HG02938 (cell line): ENCODE results near the gene SRPRB.
"Not testable (repeated sequence)": the region's sequence is repeated elsewhere in the genome, so short reads cannot be mapped to it uniquely, and the experiment has no call there.

Experiments used
- ATAC-seq: cut with Tn5 transposase; IDR thresholded peaks from one replicate; pipeline ENCODE4 v1.9.1; 2021; ENCODE audit warnings: mild to moderate bottlenecking, moderate library complexity; ENCODE audit not compliant: unreplicated experiment

The SRPRB gene

DNA sequence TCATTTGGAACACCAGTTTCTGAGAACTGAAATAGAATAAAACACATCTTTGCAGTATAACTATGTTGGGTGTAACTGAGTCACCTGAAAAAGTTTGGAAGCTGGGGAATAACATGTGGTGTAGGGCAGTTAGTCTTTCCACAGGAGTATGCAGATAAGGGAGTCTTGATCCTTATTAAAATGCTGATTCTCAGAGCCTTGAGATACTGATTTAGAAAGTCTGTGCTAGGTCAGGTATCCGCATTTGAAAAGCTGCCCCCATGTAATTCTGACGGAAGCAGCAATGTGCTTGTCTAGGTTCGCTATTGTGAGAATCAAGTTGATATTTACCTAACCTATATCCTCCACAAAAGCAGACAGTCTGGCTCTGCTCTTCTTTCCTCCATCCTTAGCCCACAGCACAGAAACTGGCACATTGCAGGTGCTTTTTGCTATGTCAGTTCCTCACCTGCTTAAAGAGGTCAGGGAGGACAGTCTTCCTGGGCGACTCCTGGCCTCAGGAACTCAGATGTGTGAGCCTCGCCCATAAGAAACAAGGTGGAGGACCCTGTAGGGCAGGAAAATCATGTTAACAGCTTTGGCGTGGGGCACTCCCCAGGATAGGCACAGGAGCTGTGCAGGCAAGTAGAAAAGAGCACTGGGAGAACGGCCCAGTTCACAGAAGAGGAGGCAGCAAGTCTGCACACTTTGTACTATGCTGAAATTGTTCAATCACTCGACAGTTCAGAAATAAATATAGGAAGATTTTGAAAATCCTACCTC lies 27.6 kb upstream of the SRPRB start:
- no peak for ATAC-seq

DNA sequence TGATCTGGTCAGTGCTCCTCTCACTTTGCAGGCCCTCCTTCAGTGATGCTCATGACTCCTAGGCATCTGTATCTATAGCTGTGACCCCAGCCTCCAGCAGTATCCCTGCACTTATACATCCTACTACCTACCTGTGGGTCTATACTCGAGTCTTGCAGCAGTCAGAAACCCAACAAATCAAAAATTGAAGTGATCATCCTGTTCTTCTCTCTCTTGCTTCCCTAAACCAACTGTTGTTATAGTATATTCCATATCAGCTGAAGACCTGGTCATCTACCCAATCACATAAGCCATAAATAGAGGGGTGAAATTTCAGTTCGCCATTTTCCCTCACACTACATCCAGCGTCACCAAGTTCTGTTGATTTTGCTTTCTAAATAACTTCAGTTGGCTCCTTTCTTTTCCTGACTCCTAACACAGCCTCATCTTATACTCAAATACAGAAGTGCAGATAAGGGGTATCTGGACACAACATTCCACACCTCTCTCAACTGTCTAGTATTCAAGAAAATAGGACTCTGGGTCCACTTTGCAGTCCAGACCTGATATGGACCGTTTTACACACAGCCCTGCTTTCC lies 25.9 kb upstream of the SRPRB start:
- no peak for ATAC-seq

DNA sequence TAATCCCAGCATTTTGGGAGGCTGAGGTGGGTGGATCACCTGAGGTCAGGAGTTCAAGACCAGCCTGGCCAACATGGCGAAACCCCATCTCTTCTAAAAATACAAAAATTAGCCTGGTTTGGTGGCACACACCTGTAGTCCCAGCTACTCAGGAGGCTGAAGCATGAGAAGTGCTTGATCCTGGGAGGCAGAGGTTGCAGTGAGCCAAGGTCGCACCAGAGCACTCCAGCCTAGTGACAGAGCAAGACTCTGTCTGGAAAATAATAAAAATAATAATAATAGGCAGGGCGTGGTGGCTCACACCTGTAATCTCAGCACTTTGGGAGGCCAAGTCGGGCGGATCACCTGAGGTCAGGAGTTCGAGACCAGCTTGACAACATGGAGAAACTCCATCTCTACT lies 24.9 kb upstream of the SRPRB start:
- not testable (repeated sequence) for ATAC-seq

DNA sequence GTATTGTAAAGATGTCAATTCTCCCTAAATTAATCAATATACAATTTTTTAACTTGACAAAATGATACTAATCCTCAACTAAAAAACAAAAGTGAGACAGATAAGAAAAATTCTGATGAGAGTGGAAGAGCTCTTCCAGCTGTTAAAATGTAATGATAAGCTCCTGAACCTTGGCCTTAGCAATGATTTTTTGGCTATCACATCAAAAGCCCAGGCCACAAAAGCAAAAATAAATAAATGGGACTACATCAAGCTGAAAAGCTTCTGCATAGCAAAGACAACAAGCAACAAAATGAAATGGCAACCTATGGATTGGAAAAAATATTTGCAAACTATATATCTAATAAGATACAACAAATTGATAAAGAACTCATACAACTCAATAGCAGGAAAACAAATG lies 24.0 kb upstream of the SRPRB start:
- no peak for ATAC-seq

DNA sequence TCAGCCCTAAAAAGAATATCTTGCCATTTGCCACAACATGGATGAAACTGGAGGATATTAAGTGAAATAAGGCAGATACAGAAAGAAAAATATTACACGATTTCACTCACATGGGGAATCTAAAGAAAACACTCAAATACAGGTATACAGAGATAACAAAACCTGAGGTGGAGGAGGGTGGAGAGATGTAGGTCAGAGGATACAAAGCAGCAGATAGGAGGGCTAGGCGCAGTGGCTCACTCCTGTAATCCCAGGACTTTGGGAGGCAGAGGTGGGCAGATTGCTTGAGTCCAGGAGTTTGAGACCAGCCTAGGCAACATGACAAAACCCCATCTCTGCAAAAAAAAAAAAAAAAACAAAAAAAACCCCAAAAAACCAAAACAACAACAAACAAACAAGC lies 23.2 kb upstream of the SRPRB start:
- no peak for ATAC-seq

DNA sequence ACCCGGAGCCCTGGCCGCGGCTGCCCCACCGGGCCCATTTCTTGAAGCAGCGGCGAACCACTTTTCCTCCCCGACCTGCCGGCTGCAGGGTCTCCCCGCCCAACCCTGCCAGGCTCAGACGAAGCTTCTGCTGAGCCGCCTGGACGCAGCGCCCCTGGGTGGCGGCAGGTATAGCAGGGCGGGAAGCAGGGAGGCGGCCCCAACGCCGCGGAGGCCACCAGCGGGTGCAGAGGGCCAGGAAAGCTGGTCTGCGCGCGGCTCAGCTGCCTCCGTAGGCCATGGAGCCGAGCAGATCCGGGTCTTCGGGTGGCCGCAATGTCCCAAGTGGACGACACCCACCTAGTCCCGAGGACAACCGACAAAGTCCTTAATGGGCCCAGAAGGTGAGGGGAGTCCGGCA lies 21.9 kb upstream of the SRPRB start:
- ATAC-seq = no peak

DNA sequence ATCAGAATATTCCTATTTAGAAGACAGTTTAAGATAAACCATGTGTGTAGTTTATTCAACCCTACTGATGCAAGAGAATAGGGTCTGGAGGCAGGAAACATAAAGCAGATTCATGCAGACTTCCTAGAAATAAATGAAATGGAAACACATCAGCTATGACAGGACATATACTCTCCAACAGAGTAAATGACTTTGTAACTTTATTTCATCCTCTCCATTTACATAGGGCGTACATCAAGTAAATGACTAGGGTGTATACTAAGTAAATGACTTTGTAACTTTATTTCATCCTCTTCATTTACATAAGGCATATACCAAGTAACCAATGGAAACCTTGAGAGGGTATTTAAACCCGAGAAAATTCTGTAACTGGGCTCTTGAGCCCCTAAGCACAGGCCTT lies 17.6 kb upstream of the SRPRB start:
- no peak for ATAC-seq

DNA sequence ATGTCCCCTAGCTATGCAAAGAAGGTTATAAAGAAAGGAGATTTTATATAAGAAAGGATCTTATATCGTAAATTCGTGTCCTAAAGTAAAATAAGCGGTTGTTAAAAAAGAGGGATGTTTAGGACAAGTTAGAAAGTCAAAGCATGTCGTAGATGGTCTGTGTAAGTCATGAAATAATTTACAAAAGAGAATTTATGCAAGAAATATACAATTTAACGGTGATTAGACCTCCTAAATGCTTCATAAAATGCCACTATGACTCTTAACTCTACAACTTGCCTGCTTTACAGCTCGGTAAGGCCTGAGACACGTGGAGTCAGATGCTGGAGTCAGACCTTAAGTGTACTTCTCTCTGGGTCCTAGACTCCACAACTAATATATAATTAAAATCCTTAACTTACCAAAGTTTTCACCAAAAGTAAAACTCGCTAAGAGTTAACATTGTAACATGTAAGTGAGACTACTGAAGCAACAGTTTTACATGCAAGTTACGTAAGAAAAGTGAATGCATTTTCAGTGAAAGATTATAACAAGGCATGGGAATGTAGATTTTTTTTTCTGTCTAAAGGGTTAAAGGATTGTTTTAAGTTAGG lies 13.3 kb upstream of the SRPRB start:
- ATAC-seq = no peak

DNA sequence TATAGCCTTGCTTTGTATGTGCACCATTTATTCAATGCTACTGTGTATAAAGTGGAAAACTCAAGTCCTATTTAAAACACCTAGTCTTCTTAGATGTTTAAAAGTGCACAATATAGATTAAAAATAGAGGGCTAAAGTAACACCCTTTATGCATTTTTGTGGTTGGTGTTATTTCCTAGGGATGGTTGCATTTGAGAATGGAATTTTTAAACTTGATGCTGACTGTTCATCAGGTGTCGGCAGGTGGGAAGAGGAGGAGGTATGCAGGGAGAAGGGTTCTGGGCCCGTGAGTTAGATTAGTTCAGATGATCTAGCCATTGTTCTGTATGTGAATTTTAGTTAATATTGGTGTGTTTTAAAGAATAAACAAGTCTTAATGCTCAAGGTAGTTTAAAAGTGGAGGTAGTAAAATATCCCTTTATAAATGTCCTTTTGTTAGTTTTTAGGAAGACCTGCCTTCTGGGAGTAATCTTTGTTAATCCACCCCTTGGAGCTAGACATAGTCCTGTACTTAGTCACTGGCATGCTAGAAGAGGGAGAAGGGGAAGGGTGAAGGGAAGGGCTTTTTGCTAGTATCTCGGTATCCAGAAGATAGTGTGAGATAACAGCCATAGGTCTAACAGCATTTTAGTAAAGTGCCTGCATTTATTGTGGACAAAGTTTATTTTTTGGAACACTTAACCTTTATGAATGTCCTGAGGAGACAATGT lies 8.1 kb upstream of the SRPRB start:
- ATAC-seq = no peak

DNA sequence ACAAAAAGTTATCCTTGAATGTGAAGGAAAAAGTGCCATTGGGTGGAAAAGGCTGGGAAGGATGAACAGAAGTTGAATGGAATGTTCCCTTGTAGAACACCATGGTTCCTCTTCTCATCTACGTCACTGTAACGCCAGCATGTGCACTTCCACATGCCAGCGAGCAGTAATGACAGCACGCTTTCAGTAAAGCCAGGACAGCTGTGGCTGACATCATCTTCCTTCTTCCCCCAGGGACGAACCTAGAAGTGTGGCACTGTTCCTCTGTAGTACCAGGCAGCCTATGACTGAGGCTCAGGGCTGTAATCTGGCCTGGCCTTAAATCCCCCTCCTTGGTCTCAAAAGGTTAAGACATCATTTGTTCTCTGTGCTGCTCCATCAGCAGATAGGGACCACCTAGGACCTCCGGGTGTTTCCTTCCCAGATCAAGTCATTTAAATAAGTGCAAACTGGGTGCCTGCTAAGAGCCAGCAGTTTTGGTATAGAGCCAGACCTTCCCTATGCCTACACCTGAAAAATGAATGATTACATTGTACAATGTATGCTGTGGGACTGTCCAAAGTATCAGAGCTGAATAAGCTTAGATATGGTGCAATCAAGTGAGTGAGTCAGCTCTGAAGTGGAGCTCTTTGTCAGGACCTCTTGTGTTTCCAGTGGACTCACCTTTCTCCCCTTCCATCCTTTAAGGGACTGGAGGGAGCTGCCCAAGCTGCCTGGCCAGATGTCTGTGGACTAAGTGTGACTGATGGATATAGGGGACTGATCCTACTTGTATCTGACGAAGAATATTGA lies 5.6 kb upstream of the SRPRB start:
- no peak for ATAC-seq

DNA sequence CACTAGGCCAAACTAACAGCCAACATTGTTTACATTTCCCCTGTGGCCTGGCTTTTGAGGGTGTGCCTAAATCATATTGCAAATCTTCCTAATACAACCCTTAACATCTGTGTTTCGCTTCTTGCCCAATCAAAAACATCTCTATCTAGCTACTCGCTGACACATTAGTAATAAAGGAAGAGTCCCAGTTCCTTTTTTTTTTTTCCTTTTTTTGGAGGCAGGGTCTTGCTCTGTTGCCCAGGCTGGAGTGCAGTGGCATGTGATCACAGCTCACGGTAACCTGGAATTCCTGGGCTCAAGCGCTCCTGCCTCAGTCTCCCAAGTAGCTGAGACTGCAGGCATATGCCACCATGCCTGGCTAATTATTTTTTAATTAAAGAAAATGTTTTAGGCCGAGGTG lies 2.1 kb upstream of the SRPRB start:
- no peak for ATAC-seq

DNA sequence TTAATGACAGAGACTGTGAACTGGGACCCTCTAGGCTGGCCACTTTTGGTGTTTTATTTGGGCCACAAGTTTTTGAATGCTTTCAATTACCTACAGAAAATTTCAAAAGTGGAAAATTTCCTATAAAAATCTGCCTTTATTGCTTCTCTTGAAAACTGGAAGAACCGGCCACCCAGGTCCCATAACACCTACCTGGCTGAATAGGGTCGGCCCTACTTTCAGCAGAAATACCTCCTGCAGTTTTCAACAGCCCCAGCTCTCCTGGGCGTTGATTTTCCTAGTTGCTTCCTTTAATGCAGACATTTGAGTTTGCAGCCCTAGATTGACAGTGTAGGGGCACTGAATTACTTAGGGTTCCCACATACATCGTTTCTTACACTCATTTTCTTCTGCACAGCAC lies 719 bp upstream of the SRPRB start:
- ATAC-seq = no peak

DNA sequence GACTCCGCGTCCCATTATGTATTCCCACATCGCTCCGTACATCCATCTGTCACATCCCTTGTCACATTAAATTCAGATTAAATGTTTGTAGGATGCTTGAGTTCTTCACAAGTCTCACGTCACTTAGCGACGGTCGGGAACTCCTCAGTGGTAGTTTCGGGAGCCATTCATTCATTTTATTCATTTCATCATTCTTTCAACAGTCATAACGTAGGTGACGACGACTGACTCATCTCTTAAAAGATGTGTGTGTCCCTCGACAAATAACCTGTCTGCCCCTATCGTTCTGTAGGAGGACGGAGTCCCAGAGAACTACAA lies 272 bp upstream of the SRPRB start:
- ATAC-seq = no peak

DNA sequence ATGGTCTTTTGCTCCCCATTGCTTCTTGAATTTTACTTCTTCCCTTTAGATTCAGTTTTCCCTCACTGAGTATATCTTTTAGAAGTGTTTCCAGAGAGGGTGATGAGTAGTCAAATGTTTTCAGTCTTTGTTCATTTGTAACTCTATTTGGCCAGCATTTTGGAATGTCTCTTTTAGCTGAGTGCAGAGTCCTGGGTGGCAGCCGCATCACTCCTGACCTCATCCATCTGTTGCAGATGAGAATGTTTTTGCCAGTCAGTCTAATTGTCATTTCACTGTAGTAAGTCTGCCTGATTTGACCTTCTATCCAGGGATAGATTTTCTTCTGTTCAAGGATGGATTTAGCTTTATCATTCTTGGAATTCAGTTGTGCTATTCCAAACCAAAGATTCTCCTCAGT lies 7.3 kb downstream of the SRPRB start:
- ATAC-seq = no peak

DNA sequence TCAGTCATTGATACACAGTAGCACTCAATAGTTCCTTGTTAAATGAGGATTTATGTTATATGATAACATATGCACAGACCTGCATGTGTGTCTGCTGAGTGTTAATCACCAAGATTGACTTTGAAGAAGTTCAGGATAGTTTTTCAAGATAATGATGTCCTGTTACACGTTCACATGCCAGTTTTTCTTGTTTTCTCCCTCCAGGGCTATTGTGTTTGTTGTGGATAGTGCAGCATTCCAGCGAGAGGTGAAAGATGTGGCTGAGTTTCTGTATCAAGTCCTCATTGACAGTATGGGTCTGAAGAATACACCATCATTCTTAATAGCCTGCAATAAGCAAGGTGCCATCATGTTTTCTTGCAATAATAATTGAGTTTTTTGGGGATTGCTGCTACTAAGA lies 9.8 kb downstream of the SRPRB start:
- no peak for ATAC-seq

DNA sequence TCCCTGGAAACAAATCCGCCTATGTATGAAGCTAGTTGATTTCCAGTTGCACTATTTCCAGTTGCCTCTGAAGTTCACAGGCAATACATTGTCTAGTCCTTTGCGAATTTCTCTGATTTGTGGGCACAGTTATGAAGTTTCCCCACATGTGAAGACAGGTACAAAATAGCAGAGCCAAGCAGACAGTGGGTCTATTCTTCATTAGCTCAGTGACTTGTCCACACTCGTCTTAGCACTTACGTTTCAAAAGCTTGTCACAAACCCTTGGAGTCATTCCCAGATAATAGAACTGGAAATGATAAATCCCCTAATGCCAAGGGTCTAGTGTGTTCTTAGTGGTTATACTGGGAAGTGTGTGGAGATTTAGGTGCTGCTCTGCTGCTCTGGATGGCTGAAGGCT lies 14.5 kb downstream of the SRPRB start:
- no peak for ATAC-seq

DNA sequence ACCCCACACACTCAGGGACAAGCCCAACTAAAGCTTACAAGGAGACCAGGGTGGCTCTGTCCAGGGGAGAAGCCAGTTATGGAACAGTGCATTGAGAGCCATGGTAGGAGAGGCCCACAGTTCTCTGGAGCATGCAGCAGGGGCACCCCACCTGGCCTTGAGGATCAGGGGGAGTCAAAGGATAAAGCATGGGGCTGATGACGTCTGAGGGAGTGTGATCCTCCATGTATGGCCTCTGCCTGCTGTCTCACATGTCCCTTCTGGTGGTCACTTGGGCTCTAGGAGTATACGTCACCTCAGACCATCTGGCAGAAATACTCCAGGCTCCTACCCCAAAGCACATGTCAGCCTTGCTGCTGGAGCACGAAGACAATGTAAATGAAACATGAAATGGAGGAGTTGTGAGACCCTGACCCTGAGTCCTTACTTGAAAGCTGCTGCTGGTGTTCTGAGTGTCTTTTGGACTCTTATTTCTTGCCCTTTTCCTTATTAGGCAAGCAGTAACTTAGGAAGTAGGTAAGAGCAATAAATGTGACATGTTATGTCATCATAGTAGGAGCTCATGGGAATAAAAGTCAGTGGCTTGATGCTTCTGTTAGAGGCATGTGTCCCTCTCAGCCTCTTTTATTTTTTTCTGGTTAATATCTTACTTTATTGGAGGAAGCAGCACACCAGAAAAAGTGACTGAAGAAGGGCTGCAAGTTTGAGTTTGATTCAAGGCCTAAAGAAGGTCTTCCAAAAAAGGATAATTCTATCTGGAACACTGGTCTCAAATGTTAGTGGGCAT lies 15.5 kb downstream of the SRPRB start:
- ATAC-seq = no peak

DNA sequence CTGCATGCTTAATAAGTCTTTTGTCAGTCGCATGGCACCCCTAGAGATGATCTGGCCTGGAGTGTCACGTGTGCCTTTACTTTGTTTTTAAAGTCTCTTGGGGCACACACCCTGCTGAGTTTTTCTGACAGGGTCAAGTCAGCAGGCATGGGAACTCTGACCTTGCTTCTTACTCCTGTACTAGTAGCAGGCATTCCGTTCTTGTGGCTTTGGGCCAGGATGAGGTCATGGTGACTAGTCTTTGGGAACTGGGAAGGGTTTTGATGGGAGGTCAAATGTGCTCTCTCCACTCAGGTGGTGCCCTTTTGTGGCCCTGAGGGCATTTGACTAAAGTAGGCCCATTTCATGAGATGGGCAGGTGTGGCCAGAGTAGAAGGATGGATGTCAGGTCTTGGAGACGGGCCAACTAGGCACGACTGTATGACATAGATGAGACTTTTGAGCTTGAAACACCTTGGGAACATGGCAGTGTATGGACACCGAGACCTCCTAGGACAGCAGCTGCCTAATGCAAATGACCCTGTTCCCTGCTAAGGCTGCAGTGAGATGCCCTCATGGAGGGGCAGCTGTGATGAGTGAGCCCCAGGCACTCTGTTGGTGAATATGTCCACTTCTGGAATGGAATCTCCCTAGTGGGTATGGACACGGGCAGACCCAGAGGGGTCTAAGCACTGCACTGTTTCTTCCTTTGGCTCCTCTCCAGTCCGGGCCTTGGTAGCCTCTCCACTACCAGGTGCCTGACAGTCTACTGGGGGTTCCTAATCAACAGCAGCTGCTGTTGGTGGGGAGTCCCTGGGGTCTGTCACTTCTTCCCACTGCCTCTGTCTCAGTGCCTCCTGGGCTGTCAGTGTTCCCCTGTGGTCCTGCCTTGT lies 16.4 kb downstream of the SRPRB start:
- ATAC-seq = no peak

DNA sequence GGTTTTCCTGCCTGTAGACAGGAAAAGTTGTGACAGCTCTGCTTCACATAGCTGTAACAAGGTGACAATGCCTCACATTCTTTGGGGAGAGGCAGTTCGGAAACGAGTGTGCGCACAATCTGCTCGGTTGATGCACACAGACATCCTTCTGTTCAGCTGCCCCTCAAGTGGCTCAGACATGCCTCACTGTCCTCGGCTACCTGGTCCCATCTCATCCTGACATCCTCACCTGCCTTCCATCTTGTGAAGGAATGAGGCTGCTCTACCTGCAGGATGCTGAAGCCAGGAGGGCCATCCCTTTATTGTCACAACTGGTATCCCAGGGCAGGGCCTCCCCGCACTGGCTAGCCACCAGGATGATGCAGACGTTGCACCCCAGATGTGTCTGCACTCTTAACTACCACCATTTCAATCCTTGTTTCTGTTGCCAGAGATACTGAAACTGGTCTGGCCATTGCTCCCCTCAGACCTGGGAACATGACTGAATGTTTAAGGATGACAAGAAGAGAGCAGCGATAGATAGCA lies 19.4 kb downstream of the SRPRB start:
- ATAC-seq = no peak
